Stimulated activated effector memory CD8-positive, alpha-beta T cell treated with anti-CD3 and anti-CD28 coated beads, Interleukin-12 subunit alpha, Interleukin-12 subunit beta, amount 100 ng/mL, for 72 hours (primary cell): ENCODE data around the gene LBR.

Experiments used
- ATAC-seq: fragments of 150-1000 bp; cut with Tn5 transposase; 2 replicates; pipeline ENCODE4 v1.10.0; 2021
- DNase-seq, 2 donors: peaks; one replicate each; pipeline ENCODE4 v3.0.0; 2021 to 2022; ENCODE audit warnings: low spot score in 2 of 2
- H3K27ac Mint-ChIP-seq: one replicate; pipeline ENCODE4 v1.8.0; 2022; ENCODE audit warnings: mild to moderate bottlenecking, mixed read lengths
- H3K36me3 Mint-ChIP-seq: one replicate; pipeline ENCODE4 v1.8.0; 2022; ENCODE audit warnings: mild to moderate bottlenecking, mixed read lengths
- H3K4me1 Mint-ChIP-seq: one replicate; pipeline ENCODE4 v1.8.0; 2022; ENCODE audit warnings: mixed read lengths
- H3K4me3 Mint-ChIP-seq: one replicate; pipeline ENCODE4 v1.8.0; 2022; ENCODE audit warnings: mild to moderate bottlenecking, mixed read lengths
- H3K9me3 Mint-ChIP-seq: one replicate; pipeline ENCODE4 v1.8.0; 2022; ENCODE audit warnings: mixed read lengths

The LBR gene

GRCh38 chr1:225423518-225423855 lies 4.4 kb downstream of the LBR start:
- Mint-ChIP-seq H3K36me3 (peaks cover 58% of the 10 kb centered on the region), H3K4me3 (peak overlapping the region; percentile 85), H3K27ac (peak overlapping the region; percentile 79), H3K4me1 (peaks cover 56% of the 10 kb centered on the region), H3K9me3 (no peaks in the 10 kb centered on the region)
- no peak for ATAC-seq
- no peak for DNase-seq

GRCh38 chr1:225422795-225423517 lies 4.9 kb downstream of the LBR start:
- ATAC-seq (no peak), DNase-seq (no peak)
- no peaks in the 10 kb centered on the region for H3K9me3 Mint-ChIP-seq
- peaks cover 60% of the 10 kb centered on the region for H3K36me3 Mint-ChIP-seq
- H3K4me3 Mint-ChIP-seq: peak overlapping the region; percentile 85
- peak overlapping the region; percentile 79 for H3K27ac Mint-ChIP-seq
- peaks cover 58% of the 10 kb centered on the region for H3K4me1 Mint-ChIP-seq

- H3K27ac Mint-ChIP-seq: peak overlapping the region; percentile 79
- H3K4me3 Mint-ChIP-seq: no peak overlapping the region
- no peaks in the 10 kb centered on the region for H3K9me3 Mint-ChIP-seq
- H3K4me1 Mint-ChIP-seq: peaks cover 58% of the 10 kb centered on the region
- peaks cover 68% of the 10 kb centered on the region for H3K36me3 Mint-ChIP-seq
- no peak for ATAC-seq
- DNase-seq: no peak
Observed at GRCh38 chr1:225422031-225422605, 5.7 kb downstream of the LBR start.

- Mint-ChIP-seq H3K36me3 (peaks cover 100% of the 10 kb centered on the region), H3K4me3 (no peak overlapping the region), H3K27ac (peak overlapping the region; percentile 70), H3K9me3 (no peaks in the 10 kb centered on the region), H3K4me1 (peaks cover 34% of the 10 kb centered on the region)
- no peak for DNase-seq
- ATAC-seq: no peak
Observed at GRCh38 chr1:225418598-225418997, 9.2 kb downstream of the LBR start.

GRCh38 chr1:225418059-225418458 lies 9.8 kb downstream of the LBR start:
- no peaks in the 10 kb centered on the region for H3K9me3 Mint-ChIP-seq
- ATAC-seq (no peak), DNase-seq (no peak)
- H3K27ac Mint-ChIP-seq: peak overlapping the region; percentile 74
- peaks cover 100% of the 10 kb centered on the region for H3K36me3 Mint-ChIP-seq
- peaks cover 28% of the 10 kb centered on the region for H3K4me1 Mint-ChIP-seq
- H3K4me3 Mint-ChIP-seq: no peak overlapping the region

- H3K36me3 Mint-ChIP-seq: peaks cover 100% of the 10 kb centered on the region
- DNase-seq (no peak), ATAC-seq (no peak)
- H3K4me3 Mint-ChIP-seq: no peak overlapping the region
- peaks cover 15% of the 10 kb centered on the region for H3K4me1 Mint-ChIP-seq
- peak overlapping the region; percentile 3 for H3K27ac Mint-ChIP-seq
- no peaks in the 10 kb centered on the region for H3K9me3 Mint-ChIP-seq
Observed at GRCh38 chr1:225415967-225416745, 11.7 kb downstream of the LBR start.

GRCh38 chr1:225415307-225415706 lies 12.5 kb downstream of the LBR start:
- no peak for ATAC-seq
- H3K36me3 Mint-ChIP-seq: peaks cover 100% of the 10 kb centered on the region
- H3K4me3 Mint-ChIP-seq: no peak overlapping the region
- peaks cover 19% of the 10 kb centered on the region for H3K4me1 Mint-ChIP-seq
- peak overlapping the region; percentile 3 for H3K27ac Mint-ChIP-seq
- DNase-seq: no peak
- no peaks in the 10 kb centered on the region for H3K9me3 Mint-ChIP-seq

- ATAC-seq (no peak), DNase-seq (no peak)
- H3K27ac Mint-ChIP-seq: no peak overlapping the region
- H3K4me3 Mint-ChIP-seq: no peak overlapping the region
- H3K4me1 Mint-ChIP-seq: peaks cover 19% of the 10 kb centered on the region
- H3K36me3 Mint-ChIP-seq: peaks cover 100% of the 10 kb centered on the region
- no peaks in the 10 kb centered on the region for H3K9me3 Mint-ChIP-seq
Observed at GRCh38 chr1:225413708-225414375, 14.0 kb downstream of the LBR start.

GRCh38 chr1:225412803-225413351 lies 15.0 kb downstream of the LBR start:
- Mint-ChIP-seq H3K4me1 (peaks cover 14% of the 10 kb centered on the region), H3K4me3 (no peak overlapping the region), H3K27ac (no peak overlapping the region), H3K36me3 (peaks cover 100% of the 10 kb centered on the region), H3K9me3 (no peaks in the 10 kb centered on the region)
- ATAC-seq (no peak), DNase-seq (no peak)

GRCh38 chr1:225412321-225412720 lies 15.5 kb downstream of the LBR start:
- Mint-ChIP-seq H3K9me3 (no peaks in the 10 kb centered on the region), H3K4me1 (peaks cover 14% of the 10 kb centered on the region), H3K4me3 (no peak overlapping the region), H3K36me3 (peaks cover 100% of the 10 kb centered on the region), H3K27ac (no peak overlapping the region)
- no peak for DNase-seq
- no peak for ATAC-seq

GRCh38 chr1:225410036-225410435 lies 17.8 kb downstream of the LBR start:
- peak overlapping the region; percentile 79 for H3K27ac Mint-ChIP-seq
- H3K9me3 Mint-ChIP-seq: no peaks in the 10 kb centered on the region
- peaks cover 14% of the 10 kb centered on the region for H3K4me1 Mint-ChIP-seq
- H3K4me3 Mint-ChIP-seq: no peak overlapping the region
- no peak for ATAC-seq
- no peak for DNase-seq
- H3K36me3 Mint-ChIP-seq: peaks cover 99% of the 10 kb centered on the region

GRCh38 chr1:225409051-225409450 lies 18.8 kb downstream of the LBR start:
- Mint-ChIP-seq H3K36me3 (peaks cover 99% of the 10 kb centered on the region), H3K4me1 (peaks cover 8% of the 10 kb centered on the region), H3K9me3 (no peaks in the 10 kb centered on the region), H3K4me3 (no peak overlapping the region), H3K27ac (no peak overlapping the region)
- DNase-seq (no peak), ATAC-seq (no peak)

- Mint-ChIP-seq H3K4me1 (peaks cover 8% of the 10 kb centered on the region), H3K36me3 (peaks cover 99% of the 10 kb centered on the region), H3K27ac (peak overlapping the region; percentile 46), H3K9me3 (no peaks in the 10 kb centered on the region), H3K4me3 (no peak overlapping the region)
- ATAC-seq (no peak), DNase-seq (no peak)
Observed at GRCh38 chr1:225408249-225408648, 19.6 kb downstream of the LBR start.

- Mint-ChIP-seq H3K9me3 (no peaks in the 10 kb centered on the region), H3K36me3 (peaks cover 99% of the 10 kb centered on the region), H3K4me1 (peaks cover 8% of the 10 kb centered on the region), H3K27ac (peak overlapping the region; percentile 46), H3K4me3 (no peak overlapping the region)
- DNase-seq (no peak), ATAC-seq (no peak)
Observed at GRCh38 chr1:225407755-225408154, 20.1 kb downstream of the LBR start.
